NCI-H345 treated with DMSO at 0.1 percent for 48 hours (cell line): ENCODE results near the gene CCDC47.
"Not testable (repeated sequence)": the region's sequence is repeated elsewhere in the genome, so short reads cannot be mapped to it uniquely, and the experiment has no call there.

Experiments used
- DNase-seq: peaks from one replicate; lab custom pipeline; 2025; ENCODE audit not compliant: unreplicated experiment; lab: John Stamatoyannopoulos, UW

The CCDC47 gene, protein sequence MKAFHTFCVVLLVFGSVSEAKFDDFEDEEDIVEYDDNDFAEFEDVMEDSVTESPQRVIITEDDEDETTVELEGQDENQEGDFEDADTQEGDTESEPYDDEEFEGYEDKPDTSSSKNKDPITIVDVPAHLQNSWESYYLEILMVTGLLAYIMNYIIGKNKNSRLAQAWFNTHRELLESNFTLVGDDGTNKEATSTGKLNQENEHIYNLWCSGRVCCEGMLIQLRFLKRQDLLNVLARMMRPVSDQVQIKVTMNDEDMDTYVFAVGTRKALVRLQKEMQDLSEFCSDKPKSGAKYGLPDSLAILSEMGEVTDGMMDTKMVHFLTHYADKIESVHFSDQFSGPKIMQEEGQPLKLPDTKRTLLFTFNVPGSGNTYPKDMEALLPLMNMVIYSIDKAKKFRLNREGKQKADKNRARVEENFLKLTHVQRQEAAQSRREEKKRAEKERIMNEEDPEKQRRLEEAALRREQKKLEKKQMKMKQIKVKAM

DNA sequence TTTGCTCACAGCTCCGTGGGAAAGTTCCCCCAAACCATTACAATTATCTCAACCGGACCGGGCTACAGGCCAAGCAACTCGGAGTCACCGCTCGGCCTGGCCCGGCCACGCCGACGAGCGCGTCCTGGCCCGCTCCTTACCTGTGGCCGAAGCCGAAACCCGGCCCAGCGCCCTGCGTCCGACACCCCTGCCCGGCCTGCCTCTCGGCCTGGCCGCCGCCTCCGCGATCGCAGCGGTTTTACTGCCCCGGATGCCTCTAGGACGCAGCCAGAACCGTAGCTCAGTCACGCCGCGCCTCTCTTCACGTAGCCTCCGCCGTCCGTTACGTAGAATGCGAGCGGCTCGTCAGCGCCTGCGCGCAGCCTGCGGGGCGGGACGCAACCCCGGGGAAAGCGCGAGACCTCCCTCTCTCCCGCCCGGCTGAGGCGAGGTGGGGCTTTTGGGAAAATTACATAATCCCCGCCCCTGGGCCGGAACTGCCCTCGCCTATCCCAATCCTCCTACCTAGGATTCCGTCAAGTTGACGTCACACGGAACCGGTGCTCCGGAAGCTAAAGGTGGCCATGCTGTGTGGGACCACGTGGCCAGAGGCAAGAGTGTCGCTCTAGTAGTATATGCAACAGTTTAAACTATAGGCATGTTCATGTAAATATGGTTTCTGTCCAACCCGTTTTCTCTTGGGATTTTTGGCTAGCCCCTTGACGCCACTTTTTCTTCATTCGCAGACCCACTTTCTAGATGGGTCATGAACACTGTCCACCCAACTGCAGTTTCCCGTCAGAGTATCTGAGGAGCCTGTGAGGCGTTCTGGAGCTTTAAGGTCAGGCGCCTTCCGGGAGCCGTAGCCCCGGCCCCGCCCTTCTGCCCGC lies at the start of gene CCDC47:
Gene CCDC47 (minus strand): TSS at position 326 of the 869 bp plus-strand sequence. CDS start 7,422 bp downstream, outside the sequence.
- peak; percentile 96 for DNase-seq

DNA sequence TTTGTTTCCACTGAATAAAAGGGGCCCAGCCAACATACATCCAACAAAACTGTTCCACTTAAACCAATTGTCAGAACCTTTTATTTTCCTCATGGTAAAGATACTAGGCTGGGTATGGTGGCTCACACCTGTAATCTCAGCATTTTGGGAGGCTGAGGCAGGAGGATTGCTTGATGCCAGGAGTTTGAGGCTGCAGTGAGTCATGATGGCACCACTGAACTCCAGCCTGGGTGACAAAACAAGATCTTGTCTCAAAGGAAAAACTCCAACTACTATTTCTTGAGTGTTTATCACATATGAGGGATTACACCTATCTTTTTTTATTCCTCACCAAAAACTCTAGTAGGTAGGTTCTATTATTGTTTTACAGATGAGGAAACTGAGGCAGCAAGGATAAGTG lies 49.1 kb upstream of the CCDC47 start:
- no peak for DNase-seq

GRCh38 chr17:63821804-63822203 lies 48.4 kb upstream of the CCDC47 start:
- no peak for DNase-seq

DNA sequence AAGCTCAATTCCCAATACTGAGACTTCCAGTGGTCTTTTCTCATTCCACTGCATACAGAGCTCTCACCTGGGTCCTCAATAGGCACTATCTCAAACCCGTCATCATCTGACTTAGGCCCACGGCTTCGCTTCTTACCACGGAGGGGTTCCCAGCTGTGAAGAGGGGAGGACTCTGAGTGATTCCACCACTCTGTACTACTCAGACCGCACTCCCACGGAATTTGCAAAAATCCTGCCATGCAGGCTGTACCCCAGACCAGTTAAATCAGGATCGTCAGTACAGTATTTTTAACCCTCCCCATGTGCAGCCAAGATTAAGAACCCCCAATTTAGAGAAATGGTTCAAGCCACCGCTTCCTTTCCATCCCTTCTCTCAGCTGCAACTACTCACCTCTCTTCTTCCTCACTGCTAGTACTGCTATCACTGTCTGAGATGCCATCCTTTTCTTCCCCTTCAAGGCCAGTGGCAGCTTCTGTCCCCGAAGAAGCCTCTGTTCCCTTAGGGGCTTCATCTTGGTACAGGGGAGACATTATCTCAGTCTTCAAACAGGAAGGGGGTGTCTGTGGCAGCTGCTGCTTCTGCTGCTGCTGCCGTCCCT lies 47.7 kb upstream of the CCDC47 start:
- no peak for DNase-seq

- DNase-seq = no peak
Observed at GRCh38 chr17:63819585-63820537, 46.5 kb upstream of the CCDC47 start.

DNA sequence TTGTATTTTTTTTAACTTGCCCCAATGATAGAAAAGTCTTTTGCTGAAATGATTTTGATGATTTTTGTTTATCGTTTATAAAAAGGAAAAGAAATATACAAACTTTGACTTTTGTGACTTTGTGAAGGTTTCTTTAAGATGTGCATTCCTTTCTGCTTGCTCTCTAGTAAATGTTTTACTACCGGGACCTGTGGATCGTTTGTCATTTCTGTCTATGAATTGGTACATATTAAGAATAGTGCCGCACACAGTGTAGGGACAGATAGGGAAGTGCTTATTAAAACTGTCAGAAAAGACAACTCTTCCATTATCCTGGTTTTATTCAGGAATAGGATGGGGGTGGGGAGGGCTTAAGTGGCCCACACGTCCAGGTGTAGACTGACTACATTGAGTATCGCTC lies 45.7 kb upstream of the CCDC47 start:
- no peak for DNase-seq

DNA sequence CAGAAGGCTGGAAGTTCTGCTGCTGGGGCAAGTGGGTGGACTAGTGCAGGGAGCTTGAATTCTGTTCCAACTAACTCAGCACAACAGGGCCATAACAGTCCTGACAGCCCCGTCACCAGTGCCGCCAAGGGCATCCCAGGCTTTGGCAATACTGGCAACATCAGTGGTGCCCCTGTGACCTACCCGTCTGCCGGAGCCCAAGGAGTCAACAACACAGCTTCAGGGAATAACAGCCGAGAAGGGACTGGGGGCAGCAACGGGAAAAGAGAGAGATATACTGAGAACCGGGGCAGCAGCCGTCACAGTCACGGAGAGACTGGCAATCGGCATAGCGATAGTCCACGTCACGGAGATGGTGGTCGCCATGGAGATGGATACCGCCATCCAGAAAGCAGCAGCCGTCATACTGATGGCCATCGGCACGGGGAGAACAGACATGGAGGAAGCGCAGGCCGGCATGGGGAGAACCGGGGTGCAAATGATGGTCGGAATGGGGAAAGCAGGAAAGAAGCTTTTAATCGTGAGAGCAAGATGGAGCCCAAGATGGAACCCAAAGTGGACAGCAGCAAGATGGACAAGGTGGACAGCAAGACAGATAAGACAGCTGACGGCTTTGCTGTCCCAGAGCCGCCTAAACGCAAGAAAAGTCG lies 44.5 kb upstream of the CCDC47 start:
- no peak for DNase-seq

GRCh38 chr17:63816669-63817068 lies 43.3 kb upstream of the CCDC47 start:
- DNase-seq = no peak

- no peak for DNase-seq
Observed at GRCh38 chr17:63816123-63816522, 42.7 kb upstream of the CCDC47 start.

GRCh38 chr17:63809970-63810369 lies 36.6 kb upstream of the CCDC47 start:
- DNase-seq = no peak

DNA sequence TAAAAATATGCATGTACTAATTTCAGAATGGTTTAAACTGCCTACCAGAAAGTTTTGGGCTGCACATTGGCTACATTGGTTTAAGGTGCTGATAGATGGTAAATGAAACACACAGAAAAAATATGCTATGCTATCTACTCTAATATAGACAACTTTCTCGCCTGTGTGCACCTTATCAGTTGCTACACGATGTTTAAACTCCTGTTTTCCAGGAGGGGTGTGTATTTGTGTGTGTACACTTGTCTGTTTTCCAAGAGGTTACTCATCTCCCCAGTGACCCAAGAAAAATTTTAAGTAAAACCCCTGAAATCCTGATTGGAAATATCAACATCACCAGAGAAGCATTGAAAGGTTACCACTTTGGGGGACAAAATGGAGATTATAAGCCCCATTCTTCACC lies 32.2 kb upstream of the CCDC47 start:
- DNase-seq = no peak

DNA sequence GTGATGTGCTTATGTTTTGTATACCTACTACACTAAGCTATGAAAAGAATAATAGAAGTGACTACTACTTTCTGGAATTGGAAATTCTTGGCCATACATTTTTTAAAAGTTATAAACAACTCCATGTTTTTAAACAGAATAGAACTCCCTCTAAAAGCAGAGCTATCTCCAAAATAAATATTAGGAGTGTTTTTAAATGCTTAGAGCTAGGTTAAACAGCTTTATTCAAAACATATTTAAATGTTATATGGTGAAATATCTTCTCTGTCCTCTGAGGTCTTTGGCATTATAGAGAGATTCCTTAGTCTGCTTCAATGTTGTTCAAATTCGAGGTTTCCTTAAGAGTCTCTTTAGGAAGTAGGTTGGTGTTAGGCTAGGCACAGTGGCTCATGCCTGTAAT lies 30.9 kb upstream of the CCDC47 start:
- no peak for DNase-seq

GRCh38 chr17:63800783-63801182 lies 27.4 kb upstream of the CCDC47 start:
- no peak for DNase-seq

- DNase-seq = no peak
Observed at GRCh38 chr17:63798572-63799106, 25.2 kb upstream of the CCDC47 start.

- not testable (repeated sequence) for DNase-seq
Observed at GRCh38 chr17:63796375-63796774, 23.0 kb upstream of the CCDC47 start.

DNA sequence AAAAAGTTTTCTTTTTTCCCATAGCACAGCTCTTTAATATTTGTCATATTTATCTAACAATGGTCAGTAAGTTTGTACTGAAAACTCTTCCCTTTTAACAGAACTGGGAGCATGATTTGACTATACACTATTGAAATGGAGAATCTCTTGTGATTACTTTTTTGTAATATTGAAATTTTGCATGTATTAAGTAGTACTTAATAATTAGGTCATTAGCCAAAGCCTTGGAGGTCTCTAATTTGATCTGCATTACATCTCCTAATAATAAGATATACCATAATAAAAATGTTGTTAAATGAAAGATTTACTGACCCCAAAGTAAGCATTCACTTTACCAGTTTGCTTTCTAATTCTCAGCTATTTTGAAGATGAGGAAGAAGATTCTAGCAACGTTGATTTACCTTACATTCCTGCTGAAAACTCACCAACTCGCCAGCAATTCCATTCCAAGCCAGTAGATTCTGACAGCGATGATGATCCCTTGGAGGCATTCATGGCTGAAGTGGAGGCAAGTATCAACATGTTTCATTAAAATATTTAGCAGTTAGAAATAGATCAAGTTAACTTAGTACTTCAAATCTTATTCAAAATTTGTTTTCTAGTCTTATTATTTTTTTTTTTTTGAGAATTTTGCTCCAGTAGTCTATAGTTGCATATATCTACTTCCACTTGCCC lies 18.8 kb upstream of the CCDC47 start:
- DNase-seq = no peak

- no peak for DNase-seq
Observed at GRCh38 chr17:63790057-63790456, 16.7 kb upstream of the CCDC47 start.

DNA sequence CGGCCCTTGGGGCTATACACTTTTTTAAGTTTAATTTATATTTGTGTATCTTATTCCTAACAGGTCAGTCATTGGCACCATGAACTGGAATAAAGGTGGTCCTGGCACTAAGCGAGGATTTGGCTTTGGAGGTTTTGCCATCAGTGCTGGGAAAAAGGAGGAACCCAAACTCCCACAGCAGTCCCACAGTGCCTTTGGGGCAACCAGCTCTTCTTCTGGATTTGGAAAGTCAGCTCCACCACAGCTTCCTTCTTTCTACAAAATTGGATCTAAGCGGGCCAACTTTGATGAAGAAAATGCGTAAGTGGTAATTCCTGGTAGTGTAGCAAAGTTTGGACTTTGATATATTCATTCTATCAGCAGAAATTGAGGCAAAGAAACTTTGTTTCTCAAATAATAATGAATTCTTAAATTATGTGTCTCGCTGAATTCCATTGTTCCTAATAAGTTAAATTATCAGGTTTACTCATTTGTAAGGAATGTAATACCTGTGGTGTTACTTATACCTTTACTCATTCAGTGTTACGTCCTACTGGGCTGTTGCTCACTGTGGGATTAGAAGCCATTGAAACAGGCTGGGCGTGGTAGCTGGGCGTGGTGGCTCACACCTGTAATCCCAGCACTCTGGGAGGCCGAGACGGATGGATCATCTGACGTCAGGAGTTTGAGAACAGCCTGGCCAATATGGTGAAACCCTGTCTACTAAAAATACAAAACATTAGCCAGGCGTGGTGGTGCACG lies 13.7 kb upstream of the CCDC47 start:
- DNase-seq = no peak
